GM23338 (cell line): ENCODE data around the gene SOD2. TPM values are rescaled to one million over a fixed set of nuclear protein-coding genes. Genes with fewer than 3 reads are reported as not detected.

ENCODE experiments used
- CREB1 ChIP-seq: fragments of 250-450 bp; sonication (Bioruptor Pico); IDR thresholded peaks from 2 replicates; pipeline ENCODE4 v1.5.0; 2020; ENCODE audit warnings: low read depth, mild to moderate bottlenecking, moderate library complexity
- EZH2 ChIP-seq: fragments of 200-600 bp; sonication (generic); IDR thresholded peaks from one replicate; pipeline ENCODE4 v1.8.0; 2017; ENCODE audit warnings: antibody characterized with exemption, mild to moderate bottlenecking, low read depth; ENCODE audit not compliant: unreplicated experiment
- EZH2phosphoT487 ChIP-seq: fragments of 200-600 bp; sonication (generic); IDR thresholded peaks from one replicate; pipeline ENCODE4 v1.8.1; 2018; ENCODE audit warnings: antibody characterized with exemption; ENCODE audit not compliant: unreplicated experiment
- JUNB ChIP-seq: IDR thresholded peaks from one replicate; pipeline ENCODE4 v1.6.1; 2016; ENCODE audit warnings: antibody characterized with exemption; ENCODE audit not compliant: unreplicated experiment
- STAT1 ChIP-seq: IDR thresholded peaks from one replicate; pipeline ENCODE4 v1.6.1; 2016; ENCODE audit warnings: antibody characterized with exemption; ENCODE audit not compliant: unreplicated experiment
- ZNF331 ChIP-seq: fragments of 250-450 bp; sonication (Bioruptor Pico); IDR thresholded peaks from 2 replicates; pipeline ENCODE4 v1.5.0; 2020; ENCODE audit warnings: low read depth, mild to moderate bottlenecking, moderate library complexity
- polyA plus RNA-seq: library from polyadenylated mRNA; unstranded; fragments of >200 nt; fragmentation: Nextera tagmentation; extraction: Ambion mirVana; gene quantifications from 2 replicates; pipeline ENCODE4 v1.2.1, GENCODE V29; 2016
- total RNA-seq: library from RNA; depleted of rRNA; stranded (reverse); fragments of >200 nt; shearing (Covaris generic); gene quantifications from 2 replicates; pipeline ENCODE4 v1.2.3, GENCODE V29; 2014
- TF ChIP-seq, protein P1 (sequence below): fragments of 250-450 bp; sonication (Bioruptor Pico); IDR thresholded peaks from 2 replicates; pipeline ENCODE4 v1.5.0; 2020; ENCODE audit warnings: mild to moderate bottlenecking, moderate library complexity
- TF ChIP-seq, protein P2 (sequence below): IDR thresholded peaks from one replicate; pipeline ENCODE4 v1.6.1; 2018; ENCODE audit warnings: antibody characterized with exemption; ENCODE audit not compliant: unreplicated experiment

SOD2 gene
- total and polyA plus RNA-seq, 2 experiments from 2014 or later, result 44.1 to 73.0 TPM

DNA sequence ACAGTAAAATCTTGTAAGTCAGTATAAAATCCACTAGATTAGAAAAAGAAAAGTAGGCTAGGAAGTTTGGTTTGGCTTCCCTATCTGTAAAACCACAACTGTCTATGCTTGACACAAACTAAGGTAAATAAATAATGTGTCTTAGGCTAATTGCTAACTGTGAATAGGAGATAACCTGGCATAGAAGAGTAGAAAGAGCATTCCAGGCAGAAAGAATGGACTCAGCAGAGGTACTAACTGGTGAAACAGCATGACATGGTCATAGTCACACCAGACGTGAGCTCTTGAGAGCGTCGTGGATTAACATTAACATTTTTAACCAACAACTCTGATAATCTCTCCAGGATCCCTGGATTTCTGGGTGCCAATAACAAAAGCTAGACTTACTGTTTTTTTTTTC lies 25.6 kb upstream of the SOD2 start (continued):
- TF ChIP-seq, protein P1, sequence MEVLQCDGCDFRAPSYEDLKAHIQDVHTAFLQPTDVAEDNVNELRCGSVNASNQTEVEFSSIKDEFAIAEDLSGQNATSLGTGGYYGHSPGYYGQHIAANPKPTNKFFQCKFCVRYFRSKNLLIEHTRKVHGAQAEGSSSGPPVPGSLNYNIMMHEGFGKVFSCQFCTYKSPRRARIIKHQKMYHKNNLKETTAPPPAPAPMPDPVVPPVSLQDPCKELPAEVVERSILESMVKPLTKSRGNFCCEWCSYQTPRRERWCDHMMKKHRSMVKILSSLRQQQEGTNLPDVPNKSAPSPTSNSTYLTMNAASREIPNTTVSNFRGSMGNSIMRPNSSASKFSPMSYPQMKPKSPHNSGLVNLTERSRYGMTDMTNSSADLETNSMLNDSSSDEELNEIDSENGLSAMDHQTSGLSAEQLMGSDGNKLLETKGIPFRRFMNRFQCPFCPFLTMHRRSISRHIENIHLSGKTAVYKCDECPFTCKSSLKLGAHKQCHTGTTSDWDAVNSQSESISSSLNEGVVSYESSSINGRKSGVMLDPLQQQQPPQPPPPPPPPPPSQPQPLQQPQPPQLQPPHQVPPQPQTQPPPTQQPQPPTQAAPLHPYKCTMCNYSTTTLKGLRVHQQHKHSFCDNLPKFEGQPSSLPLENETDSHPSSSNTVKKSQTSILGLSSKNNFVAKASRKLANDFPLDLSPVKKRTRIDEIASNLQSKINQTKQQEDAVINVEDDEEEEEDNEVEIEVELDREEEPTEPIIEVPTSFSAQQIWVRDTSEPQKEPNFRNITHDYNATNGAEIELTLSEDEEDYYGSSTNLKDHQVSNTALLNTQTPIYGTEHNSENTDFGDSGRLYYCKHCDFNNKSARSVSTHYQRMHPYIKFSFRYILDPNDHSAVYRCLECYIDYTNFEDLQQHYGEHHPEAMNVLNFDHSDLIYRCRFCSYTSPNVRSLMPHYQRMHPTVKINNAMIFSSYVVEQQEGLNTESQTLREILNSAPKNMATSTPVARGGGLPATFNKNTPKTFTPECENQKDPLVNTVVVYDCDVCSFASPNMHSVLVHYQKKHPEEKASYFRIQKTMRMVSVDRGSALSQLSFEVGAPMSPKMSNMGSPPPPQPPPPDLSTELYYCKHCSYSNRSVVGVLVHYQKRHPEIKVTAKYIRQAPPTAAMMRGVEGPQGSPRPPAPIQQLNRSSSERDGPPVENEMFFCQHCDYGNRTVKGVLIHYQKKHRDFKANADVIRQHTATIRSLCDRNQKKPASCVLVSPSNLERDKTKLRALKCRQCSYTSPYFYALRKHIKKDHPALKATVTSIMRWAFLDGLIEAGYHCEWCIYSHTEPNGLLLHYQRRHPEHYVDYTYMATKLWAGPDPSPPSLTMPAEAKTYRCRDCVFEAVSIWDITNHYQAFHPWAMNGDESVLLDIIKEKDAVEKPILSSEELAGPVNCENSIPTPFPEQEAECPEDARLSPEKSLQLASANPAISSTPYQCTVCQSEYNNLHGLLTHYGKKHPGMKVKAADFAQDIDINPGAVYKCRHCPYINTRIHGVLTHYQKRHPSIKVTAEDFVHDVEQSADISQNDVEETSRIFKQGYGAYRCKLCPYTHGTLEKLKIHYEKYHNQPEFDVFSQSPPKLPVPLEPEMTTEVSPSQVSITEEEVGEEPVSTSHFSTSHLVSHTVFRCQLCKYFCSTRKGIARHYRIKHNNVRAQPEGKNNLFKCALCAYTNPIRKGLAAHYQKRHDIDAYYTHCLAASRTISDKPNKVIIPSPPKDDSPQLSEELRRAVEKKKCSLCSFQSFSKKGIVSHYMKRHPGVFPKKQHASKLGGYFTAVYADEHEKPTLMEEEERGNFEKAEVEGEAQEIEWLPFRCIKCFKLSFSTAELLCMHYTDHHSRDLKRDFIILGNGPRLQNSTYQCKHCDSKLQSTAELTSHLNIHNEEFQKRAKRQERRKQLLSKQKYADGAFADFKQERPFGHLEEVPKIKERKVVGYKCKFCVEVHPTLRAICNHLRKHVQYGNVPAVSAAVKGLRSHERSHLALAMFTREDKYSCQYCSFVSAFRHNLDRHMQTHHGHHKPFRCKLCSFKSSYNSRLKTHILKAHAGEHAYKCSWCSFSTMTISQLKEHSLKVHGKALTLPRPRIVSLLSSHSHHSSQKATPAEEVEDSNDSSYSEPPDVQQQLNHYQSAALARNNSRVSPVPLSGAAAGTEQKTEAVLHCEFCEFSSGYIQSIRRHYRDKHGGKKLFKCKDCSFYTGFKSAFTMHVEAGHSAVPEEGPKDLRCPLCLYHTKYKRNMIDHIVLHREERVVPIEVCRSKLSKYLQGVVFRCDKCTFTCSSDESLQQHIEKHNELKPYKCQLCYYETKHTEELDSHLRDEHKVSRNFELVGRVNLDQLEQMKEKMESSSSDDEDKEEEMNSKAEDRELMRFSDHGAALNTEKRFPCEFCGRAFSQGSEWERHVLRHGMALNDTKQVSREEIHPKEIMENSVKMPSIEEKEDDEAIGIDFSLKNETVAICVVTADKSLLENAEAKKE (CRISPR knock-in tag), result no peak
- TF ChIP-seq CREB1, result no peak
- no peak for TF ChIP-seq EZH2
- TF ChIP-seq JUNB, result no peak
- no peak for TF ChIP-seq STAT1
- TF ChIP-seq ZNF331, result no peak
- TF ChIP-seq, protein P2, sequence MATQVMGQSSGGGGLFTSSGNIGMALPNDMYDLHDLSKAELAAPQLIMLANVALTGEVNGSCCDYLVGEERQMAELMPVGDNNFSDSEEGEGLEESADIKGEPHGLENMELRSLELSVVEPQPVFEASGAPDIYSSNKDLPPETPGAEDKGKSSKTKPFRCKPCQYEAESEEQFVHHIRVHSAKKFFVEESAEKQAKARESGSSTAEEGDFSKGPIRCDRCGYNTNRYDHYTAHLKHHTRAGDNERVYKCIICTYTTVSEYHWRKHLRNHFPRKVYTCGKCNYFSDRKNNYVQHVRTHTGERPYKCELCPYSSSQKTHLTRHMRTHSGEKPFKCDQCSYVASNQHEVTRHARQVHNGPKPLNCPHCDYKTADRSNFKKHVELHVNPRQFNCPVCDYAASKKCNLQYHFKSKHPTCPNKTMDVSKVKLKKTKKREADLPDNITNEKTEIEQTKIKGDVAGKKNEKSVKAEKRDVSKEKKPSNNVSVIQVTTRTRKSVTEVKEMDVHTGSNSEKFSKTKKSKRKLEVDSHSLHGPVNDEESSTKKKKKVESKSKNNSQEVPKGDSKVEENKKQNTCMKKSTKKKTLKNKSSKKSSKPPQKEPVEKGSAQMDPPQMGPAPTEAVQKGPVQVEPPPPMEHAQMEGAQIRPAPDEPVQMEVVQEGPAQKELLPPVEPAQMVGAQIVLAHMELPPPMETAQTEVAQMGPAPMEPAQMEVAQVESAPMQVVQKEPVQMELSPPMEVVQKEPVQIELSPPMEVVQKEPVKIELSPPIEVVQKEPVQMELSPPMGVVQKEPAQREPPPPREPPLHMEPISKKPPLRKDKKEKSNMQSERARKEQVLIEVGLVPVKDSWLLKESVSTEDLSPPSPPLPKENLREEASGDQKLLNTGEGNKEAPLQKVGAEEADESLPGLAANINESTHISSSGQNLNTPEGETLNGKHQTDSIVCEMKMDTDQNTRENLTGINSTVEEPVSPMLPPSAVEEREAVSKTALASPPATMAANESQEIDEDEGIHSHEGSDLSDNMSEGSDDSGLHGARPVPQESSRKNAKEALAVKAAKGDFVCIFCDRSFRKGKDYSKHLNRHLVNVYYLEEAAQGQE, result no peak
- TF ChIP-seq EZH2phosphoT487, result no peak
